Inferior parietal cortex (tissue), 1 donor: ENCODE data around the gene LLPH.
"Not testable (repeated sequence)": the region's sequence is repeated elsewhere in the genome, so short reads cannot be mapped to it uniquely, and the experiment has no call there.

Experiments used
- DNase-seq: peaks from one replicate; pipeline ENCODE4 v3.0.0-alpha.2; 2016; ENCODE audit errors: extremely low spot score

LLPH gene

GRCh38 chr12:66130267-66131066 is at the start of gene LLPH:
TSS of gene LLPH (minus strand) at chr12:66130750. CDS start at chr12:66129106, 1,644 bp downstream.
- peak; percentile 94 for DNase-seq

GRCh38 chr12:66176105-66176900 is 45.8 kb upstream of the LLPH start:
- DNase-seq, result no peak

- not testable (repeated sequence) for DNase-seq
Observed at GRCh38 chr12:66174391-66175325, 44.1 kb upstream of the LLPH start.

- no peak for DNase-seq
Observed at GRCh38 chr12:66170606-66171005, 40.1 kb upstream of the LLPH start.

- peak; percentile 84 for DNase-seq
Observed at GRCh38 chr12:66169221-66170170, 38.9 kb upstream of the LLPH start, which contains the start of gene TMBIM4. TSS of gene TMBIM4 (minus strand) at chr12:66169996. CDS start at chr12:66169951, 45 bp downstream.

- DNase-seq, result no peak
Observed at GRCh38 chr12:66168410-66168809, 37.9 kb upstream of the LLPH start.

GRCh38 chr12:66166561-66166960 is 36.0 kb upstream of the LLPH start:
- no peak for DNase-seq

GRCh38 chr12:66165141-66165540 is 34.6 kb upstream of the LLPH start:
- DNase-seq, result no peak

GRCh38 chr12:66164349-66164821 is 33.8 kb upstream of the LLPH start:
- no peak for DNase-seq

- no peak for DNase-seq
Observed at GRCh38 chr12:66163289-66163688, 32.7 kb upstream of the LLPH start.

GRCh38 chr12:66162701-66163100 is 32.2 kb upstream of the LLPH start:
- no peak for DNase-seq

- DNase-seq, result no peak
Observed at GRCh38 chr12:66160704-66161103, 30.2 kb upstream of the LLPH start.

- no peak for DNase-seq
Observed at GRCh38 chr12:66159123-66159522, 28.6 kb upstream of the LLPH start.

GRCh38 chr12:66156654-66157053 is 26.1 kb upstream of the LLPH start:
- DNase-seq, result no peak

- no peak for DNase-seq
Observed at GRCh38 chr12:66154776-66155175, 24.2 kb upstream of the LLPH start.

GRCh38 chr12:66152732-66153131 is 22.2 kb upstream of the LLPH start:
- no peak for DNase-seq

GRCh38 chr12:66149702-66150398 is 19.3 kb upstream of the LLPH start:
- DNase-seq, result no peak

- DNase-seq, result peak; percentile 20
Observed at GRCh38 chr12:66144791-66145754, 14.5 kb upstream of the LLPH start.

- no peak for DNase-seq
Observed at GRCh38 chr12:66143868-66144267, 13.3 kb upstream of the LLPH start.
